Measurements from ENCODE around the gene SURF6. TPM values are rescaled to one million over a fixed set of nuclear protein-coding genes. Genes with fewer than 3 reads are reported as not detected.
"Not testable (repeated sequence)": the region's sequence is repeated elsewhere in the genome, so short reads cannot be mapped to it uniquely, and the experiment has no call there.

Gene SURF6
- total and polyA plus RNA-seq, 2 of the 8 experiments (the other 6 are each of a cell fraction or from before 2014, with no cell fraction given), result 6.1 to 23.7 TPM

DNA sequence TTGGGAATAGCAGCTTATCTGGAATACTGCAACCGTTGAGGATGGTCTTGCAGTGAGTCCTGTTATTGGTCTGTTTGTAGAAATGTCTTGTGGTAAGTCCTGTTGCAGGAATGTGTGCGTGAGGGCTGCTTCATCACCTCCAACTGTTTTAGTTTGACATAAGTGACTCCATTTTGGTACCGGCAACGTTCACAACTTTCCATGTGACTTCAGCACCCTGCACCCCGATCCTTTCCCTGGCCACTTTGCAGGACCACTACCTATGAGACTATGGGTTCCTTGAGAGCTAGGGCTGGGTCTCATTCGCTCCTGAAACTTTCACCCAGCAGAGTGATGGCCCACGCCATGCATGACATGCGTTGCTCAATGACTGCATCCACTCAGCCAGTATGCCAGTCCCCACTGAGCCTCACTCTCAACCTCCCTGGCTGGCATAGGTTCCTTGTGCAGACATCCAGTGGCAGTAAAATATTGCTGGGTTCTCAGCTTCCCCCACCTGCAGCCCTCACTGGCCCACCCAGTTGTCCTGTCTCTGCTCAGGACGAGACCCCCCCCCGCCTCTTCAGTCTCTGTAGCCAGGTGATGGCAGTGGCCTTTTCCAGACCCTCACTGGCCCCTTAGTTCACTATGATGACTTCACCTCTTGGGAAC, 8.0 kb downstream of the SURF6 start (continued):
- TF ChIP-seq TBP (IDR thresholded peaks at IDR 0.05; ENCODE audit: low read depth, low read length), result no peak
- peak; percentile 50; the same call in 1 of the 2 replicates for TF ChIP-seq POLR2AphosphoS5 (IDR thresholded peaks at IDR 0.05; ENCODE audit: low read depth, low read length)
- no peak for TF ChIP-seq CHD2 (IDR thresholded peaks at IDR 0.05; ENCODE audit: low read length)
- no peak for TF ChIP-seq RBBP5 (IDR thresholded peaks at IDR 0.05; ENCODE audit: borderline replicate concordance, low read depth, low read length)
- TF ChIP-seq ASH2L (IDR thresholded peaks at IDR 0.05; ENCODE audit: low read length), result no peak
- no peak for TF ChIP-seq MAFK (IDR thresholded peaks at IDR 0.05; ENCODE audit: low read depth, low read length)
- no peak for TF ChIP-seq SP4 (IDR thresholded peaks at IDR 0.05; ENCODE audit: low read length)

DNA sequence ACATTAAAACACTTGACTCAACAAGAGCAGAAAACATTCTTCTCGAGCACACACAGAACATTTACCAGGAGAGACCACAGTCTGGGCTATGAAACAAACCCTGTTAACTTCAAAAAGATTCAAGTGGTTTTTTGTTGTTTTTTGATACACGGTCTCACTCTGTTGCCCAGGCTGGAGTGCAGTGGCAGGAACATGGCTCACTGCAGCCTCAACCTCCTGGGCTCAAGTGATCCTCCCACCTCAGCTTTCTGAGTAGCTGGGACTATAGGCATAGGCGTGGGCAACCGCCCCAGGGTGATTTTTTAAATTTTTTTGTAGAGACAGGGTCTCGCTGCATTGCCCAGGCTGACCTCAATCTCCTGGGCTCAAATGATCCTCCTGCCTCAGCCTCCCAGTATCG, 9.0 kb downstream of the SURF6 start:
- H4K91ac ChIP-seq (replicated peaks; ENCODE audit: insufficient read length, low read length); H3K56ac ChIP-seq (replicated peaks; ENCODE audit: insufficient read length, low read depth, low read length); FAIRE-seq; H3K4me1 ChIP-seq (replicated peaks in 1 of 4; ENCODE audit: control insufficient read depth in 3 of 4, insufficient read depth in 4 of 4, low read length in 3 of 4); DNase-seq (ENCODE audit: low read depth in 1 of 2, low spot score in 2 of 2); H2BK15ac ChIP-seq (ENCODE audit: low read length); H3K4ac ChIP-seq (replicated peaks; ENCODE audit: insufficient read length, low read depth, low read length); H3K79me2 ChIP-seq (ENCODE audit: control insufficient read depth in 1 of 2, insufficient read depth in 2 of 2, low read length in 2 of 2); H4K5ac ChIP-seq (ENCODE audit: insufficient read length, low read depth, low read length); H3K14ac ChIP-seq (ENCODE audit: insufficient read length); H3K27ac ChIP-seq (ENCODE audit: low read depth, low read length); H3K4me3 ChIP-seq (ENCODE audit: extremely low read depth in 1 of 4, insufficient read depth in 2 of 4, low read depth in 3 of 4, low read length in 4 of 4); H2BK5ac ChIP-seq (ENCODE audit: low read depth, low read length); H4K20me1 ChIP-seq (replicated peaks in 1 of 2; ENCODE audit: control insufficient read depth in 1 of 2, insufficient read depth in 2 of 2, low read length in 2 of 2); H3K27me3 ChIP-seq (replicated peaks in 1 of 4; ENCODE audit: control insufficient read depth in 3 of 4, extremely low read depth in 1 of 4, insufficient read depth in 3 of 4, low read length in 3 of 4); H2BK20ac ChIP-seq (ENCODE audit: low read length); H2BK120ac ChIP-seq (replicated peaks; ENCODE audit: low read depth, low read length); H2AK5ac ChIP-seq (ENCODE audit: low read depth, low read length); H3K79me1 ChIP-seq (ENCODE audit: low read depth, low read length); H2AFZ ChIP-seq (ENCODE audit: low read length); H3K23me2 ChIP-seq (ENCODE audit: low read depth, low read length); H3K9ac ChIP-seq (replicated peaks in 1 of 4; ENCODE audit: extremely low read depth in 1 of 4, low read depth in 3 of 4, low read length in 3 of 4); H3K4me2 ChIP-seq (ENCODE audit: insufficient read depth in 1 of 2, low read depth in 2 of 2, low read length in 2 of 2); H3K23ac ChIP-seq (ENCODE audit: insufficient read length); H3K18ac ChIP-seq (ENCODE audit: extremely low read depth, low read length); POLR2A ChIA-PET (ENCODE audit: partially characterized antibody); H4K8ac ChIP-seq (ENCODE audit: extremely low read depth, insufficient read depth, low read length); H2BK12ac ChIP-seq (ENCODE audit: low read depth, low read length): not testable (repeated sequence)
- peaks cover 10 to 16% of the 10 kb centered on the region in 2 experiments for H3K9me3 ChIP-seq (ENCODE audit: insufficient read depth in 2 of 2, low read depth in 1 of 2, low read length in 1 of 2)
- peaks cover 4 to 18% (median 14%) of the 10 kb centered on the region in 4 experiments for H3K36me3 ChIP-seq (ENCODE audit: control insufficient read depth in 2 of 4, insufficient read depth in 4 of 4, low read length in 3 of 4)
- CTCF ChIA-PET (ENCODE audit: partially characterized antibody), result interaction anchor here (1.3 to 4.2 kb wide), 3 partner anchors 88 to 141 kb away, joined by 5 to 25 read pairs (median 6); no protein-coding TSS in a partner anchor
- 86% methylated on average over 6 of the region's 6 CpGs; no CpG with 5 or more reads in 1 of the 2 experiments for WGBS, 2 experiments (ENCODE audit: extremely low coverage in 1 of 2, insufficient coverage in 1 of 2, insufficient read length in 1 of 2, insufficient replicate concordance in 2 of 2, low coverage in 1 of 2, low lambda C conversion rate in 2 of 2, missing lambda C conversion rate in 1 of 2)
